ENCODE data around the gene ARRB1. TPM values are rescaled to one million over a fixed set of nuclear protein-coding genes. Genes with fewer than 3 reads are reported as not detected.

The ARRB1 gene
- total and polyA plus RNA-seq, 2 of the 13 experiments (the other 11 are each of a cell fraction or from before 2014, with no cell fraction given), result 22.5 to 35.7 TPM

DNA sequence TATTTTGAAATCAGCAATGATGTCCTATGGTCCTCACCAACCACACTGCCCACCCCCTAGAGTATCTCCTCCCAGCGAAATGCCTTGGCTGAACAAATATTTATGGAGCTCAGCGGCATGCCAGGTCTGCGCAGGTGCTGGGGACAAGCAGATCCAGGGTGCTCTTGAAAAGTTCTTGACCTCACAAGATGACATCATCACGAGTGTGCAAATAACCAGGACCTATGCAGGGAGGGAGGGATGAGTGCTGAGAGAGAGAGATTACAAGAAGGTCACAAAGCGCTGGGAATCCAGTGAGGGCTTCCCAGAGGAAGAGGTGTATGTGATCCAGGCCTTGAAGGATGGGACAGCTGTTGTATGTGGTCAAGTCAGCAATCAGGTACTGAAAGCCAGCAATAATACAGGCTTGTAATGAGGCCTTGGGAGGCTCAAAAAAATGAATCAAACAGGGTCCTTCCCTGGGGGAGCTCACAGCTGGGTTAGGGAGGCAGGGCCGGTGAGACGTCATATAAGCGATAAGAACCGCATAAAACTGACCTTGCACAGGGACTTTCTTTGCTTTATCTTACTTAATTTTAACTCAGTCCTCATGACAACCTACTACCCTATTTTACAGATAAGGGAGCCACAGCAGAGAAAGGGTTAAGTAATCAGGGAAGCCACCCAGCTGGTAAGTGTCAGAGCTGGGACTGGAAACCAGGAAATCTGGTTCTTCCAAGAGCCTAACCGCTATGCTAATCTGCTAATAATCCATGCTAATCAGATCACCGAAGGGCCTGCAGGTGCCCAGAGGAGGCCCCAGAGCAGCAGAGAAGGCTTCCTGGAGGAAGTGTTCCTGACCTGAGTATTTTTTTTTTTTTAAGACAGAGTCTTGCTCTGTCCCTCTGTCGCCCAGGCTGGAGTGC is 8.2 kb downstream of the ARRB1 start (continued):
- TF ChIP-seq GATAD2A (CRISPR knock-in tag; IDR thresholded peaks at IDR 0.05) (peak; percentile 67), CHD2 (IDR thresholded peaks at IDR 0.05; ENCODE audit: low read depth, low read length) (no peak), NKX3-1 (CRISPR knock-in tag; IDR thresholded peaks at IDR 0.05) (no peak), PRPF4 (IDR thresholded peaks at IDR 0.05; ENCODE audit: low read depth, low read length, poor library complexity, severe bottlenecking) (no peak), HMG20A (CRISPR knock-in tag; IDR thresholded peaks at IDR 0.05; ENCODE audit: borderline replicate concordance) (no peak), FOXK1 (CRISPR knock-in tag; IDR thresholded peaks at IDR 0.05; ENCODE audit: borderline replicate concordance, low read depth) (peak; percentile 35; the same call in 1 of the 2 replicates), ZSCAN25 (CRISPR knock-in tag; IDR thresholded peaks at IDR 0.05) (peak; percentile 86), SRF (IDR thresholded peaks at IDR 0.05; ENCODE audit: low read depth, low read length) (no peak), FOXO1 (CRISPR knock-in tag; IDR thresholded peaks at IDR 0.05) (peak; percentile 27; the same call in 1 of the 2 replicates), SNAI1 (CRISPR knock-in tag; IDR thresholded peaks at IDR 0.05; ENCODE audit: borderline replicate concordance) (no peak)
- TF ChIP-seq, protein P1, sequence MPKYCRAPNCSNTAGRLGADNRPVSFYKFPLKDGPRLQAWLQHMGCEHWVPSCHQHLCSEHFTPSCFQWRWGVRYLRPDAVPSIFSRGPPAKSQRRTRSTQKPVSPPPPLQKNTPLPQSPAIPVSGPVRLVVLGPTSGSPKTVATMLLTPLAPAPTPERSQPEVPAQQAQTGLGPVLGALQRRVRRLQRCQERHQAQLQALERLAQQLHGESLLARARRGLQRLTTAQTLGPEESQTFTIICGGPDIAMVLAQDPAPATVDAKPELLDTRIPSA (CRISPR knock-in tag; IDR thresholded peaks at IDR 0.05; ENCODE audit: borderline replicate concordance), result no peak
- TF ChIP-seq, protein P2, sequence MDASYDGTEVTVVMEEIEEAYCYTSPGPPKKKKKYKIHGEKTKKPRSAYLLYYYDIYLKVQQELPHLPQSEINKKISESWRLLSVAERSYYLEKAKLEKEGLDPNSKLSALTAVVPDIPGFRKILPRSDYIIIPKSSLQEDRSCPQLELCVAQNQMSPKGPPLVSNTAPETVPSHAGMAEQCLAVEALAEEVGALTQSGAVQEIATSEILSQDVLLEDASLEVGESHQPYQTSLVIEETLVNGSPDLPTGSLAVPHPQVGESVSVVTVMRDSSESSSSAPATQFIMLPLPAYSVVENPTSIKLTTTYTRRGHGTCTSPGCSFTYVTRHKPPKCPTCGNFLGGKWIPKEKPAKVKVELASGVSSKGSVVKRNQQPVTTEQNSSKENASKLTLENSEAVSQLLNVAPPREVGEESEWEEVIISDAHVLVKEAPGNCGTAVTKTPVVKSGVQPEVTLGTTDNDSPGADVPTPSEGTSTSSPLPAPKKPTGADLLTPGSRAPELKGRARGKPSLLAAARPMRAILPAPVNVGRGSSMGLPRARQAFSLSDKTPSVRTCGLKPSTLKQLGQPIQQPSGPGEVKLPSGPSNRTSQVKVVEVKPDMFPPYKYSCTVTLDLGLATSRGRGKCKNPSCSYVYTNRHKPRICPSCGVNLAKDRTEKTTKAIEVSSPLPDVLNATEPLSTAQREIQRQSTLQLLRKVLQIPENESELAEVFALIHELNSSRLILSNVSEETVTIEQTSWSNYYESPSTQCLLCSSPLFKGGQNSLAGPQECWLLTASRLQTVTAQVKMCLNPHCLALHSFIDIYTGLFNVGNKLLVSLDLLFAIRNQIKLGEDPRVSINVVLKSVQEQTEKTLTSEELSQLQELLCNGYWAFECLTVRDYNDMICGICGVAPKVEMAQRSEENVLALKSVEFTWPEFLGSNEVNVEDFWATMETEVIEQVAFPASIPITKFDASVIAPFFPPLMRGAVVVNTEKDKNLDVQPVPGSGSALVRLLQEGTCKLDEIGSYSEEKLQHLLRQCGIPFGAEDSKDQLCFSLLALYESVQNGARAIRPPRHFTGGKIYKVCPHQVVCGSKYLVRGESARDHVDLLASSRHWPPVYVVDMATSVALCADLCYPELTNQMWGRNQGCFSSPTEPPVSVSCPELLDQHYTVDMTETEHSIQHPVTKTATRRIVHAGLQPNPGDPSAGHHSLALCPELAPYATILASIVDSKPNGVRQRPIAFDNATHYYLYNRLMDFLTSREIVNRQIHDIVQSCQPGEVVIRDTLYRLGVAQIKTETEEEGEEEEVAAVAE (CRISPR knock-in tag; IDR thresholded peaks at IDR 0.05; ENCODE audit: borderline replicate concordance), result no peak
- TF ChIP-seq, protein P3, sequence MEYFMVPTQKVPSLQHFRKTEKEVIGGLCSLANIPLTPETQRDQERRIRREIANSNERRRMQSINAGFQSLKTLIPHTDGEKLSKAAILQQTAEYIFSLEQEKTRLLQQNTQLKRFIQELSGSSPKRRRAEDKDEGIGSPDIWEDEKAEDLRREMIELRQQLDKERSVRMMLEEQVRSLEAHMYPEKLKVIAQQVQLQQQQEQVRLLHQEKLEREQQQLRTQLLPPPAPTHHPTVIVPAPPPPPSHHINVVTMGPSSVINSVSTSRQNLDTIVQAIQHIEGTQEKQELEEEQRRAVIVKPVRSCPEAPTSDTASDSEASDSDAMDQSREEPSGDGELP (IDR thresholded peaks at IDR 0.05; ENCODE audit: borderline replicate concordance, low read depth), result peak; percentile 45
- TF ChIP-seq, protein P4, sequence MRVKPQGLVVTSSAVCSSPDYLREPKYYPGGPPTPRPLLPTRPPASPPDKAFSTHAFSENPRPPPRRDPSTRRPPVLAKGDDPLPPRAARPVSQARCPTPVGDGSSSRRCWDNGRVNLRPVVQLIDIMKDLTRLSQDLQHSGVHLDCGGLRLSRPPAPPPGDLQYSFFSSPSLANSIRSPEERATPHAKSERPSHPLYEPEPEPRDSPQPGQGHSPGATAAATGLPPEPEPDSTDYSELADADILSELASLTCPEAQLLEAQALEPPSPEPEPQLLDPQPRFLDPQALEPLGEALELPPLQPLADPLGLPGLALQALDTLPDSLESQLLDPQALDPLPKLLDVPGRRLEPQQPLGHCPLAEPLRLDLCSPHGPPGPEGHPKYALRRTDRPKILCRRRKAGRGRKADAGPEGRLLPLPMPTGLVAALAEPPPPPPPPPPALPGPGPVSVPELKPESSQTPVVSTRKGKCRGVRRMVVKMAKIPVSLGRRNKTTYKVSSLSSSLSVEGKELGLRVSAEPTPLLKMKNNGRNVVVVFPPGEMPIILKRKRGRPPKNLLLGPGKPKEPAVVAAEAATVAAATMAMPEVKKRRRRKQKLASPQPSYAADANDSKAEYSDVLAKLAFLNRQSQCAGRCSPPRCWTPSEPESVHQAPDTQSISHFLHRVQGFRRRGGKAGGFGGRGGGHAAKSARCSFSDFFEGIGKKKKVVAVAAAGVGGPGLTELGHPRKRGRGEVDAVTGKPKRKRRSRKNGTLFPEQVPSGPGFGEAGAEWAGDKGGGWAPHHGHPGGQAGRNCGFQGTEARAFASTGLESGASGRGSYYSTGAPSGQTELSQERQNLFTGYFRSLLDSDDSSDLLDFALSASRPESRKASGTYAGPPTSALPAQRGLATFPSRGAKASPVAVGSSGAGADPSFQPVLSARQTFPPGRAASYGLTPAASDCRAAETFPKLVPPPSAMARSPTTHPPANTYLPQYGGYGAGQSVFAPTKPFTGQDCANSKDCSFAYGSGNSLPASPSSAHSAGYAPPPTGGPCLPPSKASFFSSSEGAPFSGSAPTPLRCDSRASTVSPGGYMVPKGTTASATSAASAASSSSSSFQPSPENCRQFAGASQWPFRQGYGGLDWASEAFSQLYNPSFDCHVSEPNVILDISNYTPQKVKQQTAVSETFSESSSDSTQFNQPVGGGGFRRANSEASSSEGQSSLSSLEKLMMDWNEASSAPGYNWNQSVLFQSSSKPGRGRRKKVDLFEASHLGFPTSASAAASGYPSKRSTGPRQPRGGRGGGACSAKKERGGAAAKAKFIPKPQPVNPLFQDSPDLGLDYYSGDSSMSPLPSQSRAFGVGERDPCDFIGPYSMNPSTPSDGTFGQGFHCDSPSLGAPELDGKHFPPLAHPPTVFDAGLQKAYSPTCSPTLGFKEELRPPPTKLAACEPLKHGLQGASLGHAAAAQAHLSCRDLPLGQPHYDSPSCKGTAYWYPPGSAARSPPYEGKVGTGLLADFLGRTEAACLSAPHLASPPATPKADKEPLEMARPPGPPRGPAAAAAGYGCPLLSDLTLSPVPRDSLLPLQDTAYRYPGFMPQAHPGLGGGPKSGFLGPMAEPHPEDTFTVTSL (CRISPR knock-in tag; IDR thresholded peaks at IDR 0.05; ENCODE audit: borderline replicate concordance), result no peak
